Urothelium cell line (cell line): Measurements from ENCODE around the gene CNR2.
A peak's percentile ranks its signal among the peaks of the same experiment; 100 is the strongest.
"Not testable (repeated sequence)": the region's sequence is repeated elsewhere in the genome, so short reads cannot be mapped to it uniquely, and the experiment has no call there.

Experiments used
- DNase-seq: peaks from one replicate; pipeline ENCODE4 v3.0.0; 2011; ENCODE audit warnings: low spot score, mixed read lengths
- FAIRE-seq: peaks from 2 replicates; lab custom pipeline; 2011; peaks lifted over from hg19 to GRCh38; lab: Jason Lieb, UNC

CNR2 gene

DNA sequence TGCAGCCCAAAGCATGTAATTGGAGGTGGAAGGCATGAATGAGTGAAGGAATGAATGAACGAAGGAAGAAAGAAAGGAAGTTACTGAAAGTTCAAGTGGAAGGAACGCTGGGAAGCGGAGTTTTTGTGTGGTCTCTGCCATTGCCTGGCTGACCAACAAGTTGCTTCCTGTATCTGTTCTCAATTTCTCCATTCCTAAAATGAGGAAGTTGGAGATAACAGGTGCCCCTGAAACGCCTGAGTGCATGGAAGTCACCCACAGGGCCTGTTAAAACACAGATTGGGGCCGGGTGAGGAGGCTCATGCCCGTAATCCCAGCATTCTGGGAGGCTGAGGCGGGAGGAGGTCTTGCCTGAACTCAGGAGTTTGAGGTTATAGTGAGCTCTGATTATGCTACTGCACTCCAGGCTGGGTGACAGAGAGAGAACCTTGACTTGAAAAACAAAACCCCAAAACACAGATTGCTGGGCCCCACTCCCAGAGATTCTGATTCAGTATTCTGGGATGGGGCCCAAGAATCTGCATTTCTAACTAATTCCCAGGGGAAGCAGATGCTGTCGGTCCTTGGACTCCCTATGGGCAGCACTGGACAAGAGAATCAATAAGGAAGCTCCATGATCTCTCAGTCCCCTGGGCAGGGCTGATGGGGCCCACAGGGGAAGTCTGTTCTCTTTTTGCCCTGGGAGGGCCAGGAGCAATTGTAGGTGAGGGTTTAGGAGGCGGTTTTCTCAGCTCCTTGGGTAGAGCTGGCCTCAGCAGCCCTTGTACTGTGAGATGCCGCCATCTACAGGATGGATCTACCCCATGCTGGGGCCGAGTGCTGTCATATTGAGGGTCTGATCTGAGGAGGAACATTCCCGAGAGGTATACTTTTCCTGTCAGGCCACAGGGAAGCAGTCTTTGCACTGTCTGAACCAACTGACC, 3.3 kb upstream of the CNR2 start:
- no peak for FAIRE-seq
- DNase-seq = peak; percentile 62

DNA sequence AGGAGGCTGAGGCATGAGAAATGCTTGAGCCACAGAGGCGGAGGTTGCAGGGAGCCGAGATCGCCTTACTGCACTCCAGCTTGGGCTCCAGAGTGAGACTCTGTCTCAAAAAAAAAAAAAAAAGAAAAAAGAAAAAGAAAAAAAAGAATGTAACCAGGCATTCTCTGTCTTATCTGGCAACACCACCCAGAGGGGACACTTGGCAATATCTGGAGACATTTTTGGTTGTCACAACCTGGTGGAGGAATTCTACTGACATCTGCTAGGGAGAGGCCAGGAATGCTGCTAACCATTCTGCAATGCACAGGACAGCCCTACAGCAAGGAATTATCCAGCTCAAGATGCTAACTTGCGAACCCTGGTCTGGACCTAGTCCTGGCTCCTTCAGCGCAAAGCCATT, 2.3 kb upstream of the CNR2 start:
- DNase-seq = no peak
- no peak for FAIRE-seq

DNA sequence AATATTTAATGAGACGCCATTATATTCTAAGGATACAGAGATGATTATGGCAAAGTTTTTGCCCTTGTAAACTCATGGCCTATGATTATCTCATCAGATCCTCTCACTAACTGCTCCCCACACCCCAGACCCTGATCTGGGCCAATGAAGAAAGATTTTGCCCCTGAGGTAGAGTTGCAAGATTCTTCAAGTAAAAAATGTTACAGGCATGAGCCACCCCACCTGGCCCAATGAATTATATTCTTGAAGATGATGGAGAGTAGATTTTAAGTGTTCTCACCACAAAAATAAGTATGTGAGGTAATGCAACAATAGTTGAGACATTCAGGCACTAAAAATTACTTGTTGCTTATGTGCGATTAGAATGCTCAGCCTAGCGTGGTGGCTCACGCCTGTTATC, 1.8 kb upstream of the CNR2 start:
- FAIRE-seq (no peak), DNase-seq (no peak)

DNA sequence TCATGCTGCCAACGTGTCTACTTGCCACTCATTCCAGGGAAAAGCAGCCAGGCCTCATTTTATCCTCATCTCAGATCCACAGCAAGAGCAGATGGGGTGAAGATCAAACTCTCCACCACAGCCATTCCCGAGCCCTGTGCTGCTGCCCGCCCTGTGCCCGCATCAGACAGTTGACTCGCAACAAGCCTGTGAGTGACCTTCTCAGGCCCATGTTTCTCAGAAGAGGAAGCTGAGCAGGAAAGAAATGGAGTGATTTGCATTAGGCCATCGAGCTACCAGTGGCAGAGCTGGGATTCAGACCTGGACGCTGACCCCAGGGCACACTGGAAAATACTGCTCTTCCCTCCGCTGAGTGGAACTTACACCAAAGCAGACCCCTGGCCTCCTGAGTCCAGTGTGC, 1.2 kb downstream of the CNR2 start:
- DNase-seq = no peak
- FAIRE-seq = no peak

DNA sequence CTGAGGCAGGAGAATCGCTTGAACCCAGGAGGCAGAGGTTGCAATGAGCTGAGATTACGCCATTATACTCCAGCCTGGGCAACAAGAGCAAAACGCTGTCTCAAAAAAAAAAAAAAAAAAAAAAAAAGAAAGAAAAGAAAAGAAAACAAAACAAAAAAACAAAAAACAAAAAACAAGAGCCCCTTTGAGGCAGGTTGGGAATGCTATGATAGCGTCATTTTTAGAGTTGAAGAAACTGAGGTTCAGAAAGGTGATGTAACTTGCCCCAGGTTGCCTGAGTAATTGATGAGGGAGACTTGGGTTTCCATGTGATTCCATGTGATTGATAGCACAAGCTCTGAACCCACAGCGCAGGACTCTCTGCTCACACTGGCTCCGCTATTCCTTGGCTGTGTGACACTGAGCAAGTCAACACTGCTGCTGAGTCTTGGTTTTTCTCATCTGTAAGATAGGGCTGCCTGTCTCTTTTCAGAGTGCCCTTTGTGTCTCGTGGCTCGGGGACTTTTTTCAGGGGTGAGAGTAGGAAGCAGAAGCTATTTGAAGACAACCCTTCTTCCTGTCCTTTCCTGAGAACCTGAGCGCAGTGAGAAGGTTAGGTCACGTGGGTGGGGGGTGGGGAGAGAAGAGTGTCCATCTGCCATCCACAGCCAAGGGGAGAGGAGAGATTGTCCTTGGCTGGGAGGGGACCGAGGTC, 2.5 kb downstream of the CNR2 start:
- DNase-seq (no peak), FAIRE-seq (no peak)

DNA sequence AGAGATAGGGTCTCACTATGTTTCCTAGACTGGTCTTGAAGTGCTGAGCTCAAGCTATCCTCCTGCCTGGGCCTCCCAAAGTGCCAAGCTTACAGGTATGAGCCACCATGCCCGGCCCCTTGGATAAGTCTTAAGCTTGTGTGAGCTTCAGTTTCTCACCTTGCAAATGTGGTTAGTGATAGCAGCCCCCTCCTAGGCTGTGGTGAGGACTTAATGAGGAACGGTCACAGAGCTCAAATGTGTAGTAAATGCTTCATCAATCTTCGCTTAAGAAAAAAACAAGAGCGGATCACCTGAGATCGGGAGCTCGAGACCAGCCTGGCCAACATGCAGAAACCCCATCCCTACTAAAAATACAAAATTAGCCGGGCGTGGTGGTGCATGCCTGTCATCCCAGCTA, 3.0 kb downstream of the CNR2 start:
- FAIRE-seq (no peak), DNase-seq (no peak)

DNA sequence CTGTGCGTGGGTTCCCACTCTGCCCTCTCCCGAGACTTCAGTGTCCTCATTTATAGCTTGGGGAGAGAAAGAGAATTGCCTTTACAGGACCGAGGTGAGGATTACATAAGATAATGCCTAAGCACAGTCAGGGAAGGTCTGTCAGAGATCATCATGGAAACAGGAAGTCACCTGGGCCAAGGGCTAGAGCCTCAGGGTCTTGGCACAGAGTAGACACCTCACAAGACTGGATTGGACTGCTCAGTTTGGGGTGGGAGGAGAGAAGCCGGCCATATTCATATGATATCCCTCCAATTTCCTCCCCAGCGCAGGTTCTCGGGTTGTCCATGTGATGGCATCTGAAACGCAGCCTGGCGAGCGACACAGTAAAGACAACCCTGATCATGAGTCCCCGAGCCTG, 3.8 kb downstream of the CNR2 start:
- DNase-seq (no peak), FAIRE-seq (no peak)

DNA sequence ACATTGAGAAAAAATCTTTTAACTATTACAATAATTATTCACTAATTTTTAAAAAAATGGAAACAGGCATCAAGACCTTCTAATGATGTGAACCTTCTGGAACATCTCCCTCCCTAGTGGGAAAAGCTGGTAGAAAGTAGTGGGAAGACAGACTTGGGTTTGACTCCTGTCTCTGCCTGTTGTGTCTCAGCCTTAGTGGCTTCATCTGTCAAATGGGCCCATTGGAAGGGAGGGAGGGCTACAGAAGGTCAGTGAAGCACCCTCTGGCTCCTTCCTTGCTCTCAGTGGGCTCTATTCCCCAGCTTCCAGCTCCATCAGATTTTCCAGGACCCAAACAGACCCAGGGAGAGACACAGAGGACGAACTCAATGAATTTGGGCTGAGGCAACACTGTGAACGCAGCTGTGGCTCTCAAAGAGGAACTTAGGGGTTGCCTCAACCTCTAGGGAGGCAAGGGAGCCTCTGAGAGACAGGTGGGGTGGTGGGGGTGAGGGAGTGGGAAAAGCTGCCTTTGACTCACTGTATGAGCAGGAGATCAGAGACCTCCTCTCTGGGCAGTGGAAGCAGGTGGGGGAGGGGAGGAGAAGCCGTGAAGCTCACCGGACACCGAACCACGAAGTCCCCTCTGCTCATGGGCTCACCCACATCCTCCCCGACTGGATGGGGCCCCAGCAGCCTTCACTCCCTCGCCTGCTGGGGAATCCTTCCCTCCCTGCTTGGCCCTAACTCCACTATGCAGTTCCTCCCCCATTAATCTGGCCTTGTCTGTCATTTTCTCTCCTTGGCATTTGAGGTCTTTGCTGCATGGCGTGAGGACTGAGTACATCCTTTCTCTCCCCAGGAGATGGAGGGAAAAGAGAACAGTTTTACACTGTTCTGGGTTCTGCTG, 4.5 kb downstream of the CNR2 start:
- no peak for FAIRE-seq

DNA sequence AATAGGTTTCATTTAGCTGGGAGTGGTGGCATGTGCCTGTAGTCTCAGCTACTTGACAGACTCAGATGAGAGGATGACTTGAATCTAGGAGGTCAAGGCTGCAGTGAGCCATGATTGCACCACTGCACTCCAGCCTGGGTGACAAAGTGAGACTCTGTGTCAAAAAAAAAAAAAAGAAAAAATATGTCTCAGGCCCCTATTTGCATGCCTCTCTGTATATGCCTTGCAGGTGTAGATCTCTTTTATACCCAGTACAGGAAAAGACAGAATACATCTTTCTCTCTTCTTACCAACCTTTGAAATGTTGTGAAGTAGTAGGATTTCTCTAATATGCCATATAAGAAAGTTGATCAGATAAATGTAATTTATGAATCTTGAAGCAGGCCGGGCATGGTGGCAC, 6.4 kb downstream of the CNR2 start:
- DNase-seq (no peak), FAIRE-seq (no peak)

More for the DNA sequence above, 4.5 kb downstream of the CNR2 start:
- no peak for DNase-seq

DNA sequence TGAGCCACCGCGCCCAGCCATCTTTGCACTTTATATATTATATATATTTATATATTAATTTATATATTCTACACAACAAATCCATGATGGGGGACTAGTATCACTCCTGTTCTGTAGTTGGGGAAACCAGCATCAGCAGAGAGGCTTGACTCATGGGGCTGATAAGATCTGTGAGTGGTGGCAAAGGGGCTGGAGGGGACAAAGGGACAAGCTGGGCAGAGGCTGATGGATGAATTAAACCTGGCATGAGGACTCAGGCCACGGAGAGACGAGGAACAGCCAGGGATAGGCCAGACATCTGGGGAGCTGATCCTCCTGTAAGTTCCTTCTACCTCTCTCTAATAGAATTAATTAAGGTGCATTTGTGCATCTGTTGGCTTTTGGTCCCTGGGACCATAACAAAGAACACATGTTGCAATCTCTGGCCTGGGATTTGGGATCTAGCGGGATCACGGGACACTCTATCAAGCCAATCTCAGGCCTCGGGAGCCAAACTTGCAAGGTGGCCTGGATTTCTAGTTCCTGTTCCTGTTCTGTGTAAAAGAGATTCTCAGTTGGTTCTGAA, 7.6 kb downstream of the CNR2 start:
- no peak for FAIRE-seq
- DNase-seq = no peak

DNA sequence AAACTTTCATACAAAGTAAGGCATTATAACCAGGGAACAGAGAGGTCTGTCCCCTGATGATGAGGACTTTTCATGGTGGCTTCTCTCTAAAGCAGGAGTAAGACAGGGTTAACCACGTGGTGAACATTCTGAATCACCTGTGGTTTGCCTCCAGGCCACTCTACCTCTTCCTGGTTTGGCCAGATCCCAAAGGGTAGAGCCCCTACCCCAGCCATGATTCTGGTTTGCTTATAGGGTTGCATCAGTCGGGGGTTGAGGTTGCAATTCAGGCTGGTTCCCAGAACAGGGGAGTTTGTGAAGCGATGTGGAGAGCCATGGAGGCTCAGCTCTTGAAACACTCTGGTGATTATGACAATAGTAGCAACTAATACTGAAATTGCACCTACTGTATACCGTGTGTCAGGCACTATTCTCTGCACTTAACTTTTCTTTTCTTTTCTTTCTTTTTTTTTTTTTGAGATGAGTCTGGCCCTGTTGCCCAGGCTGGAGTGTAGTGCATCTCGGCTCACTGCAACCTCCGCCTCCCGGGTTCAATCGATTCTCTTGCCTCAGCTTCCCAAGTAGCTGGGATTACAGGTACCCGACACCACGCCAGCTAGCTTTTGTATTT, 8.3 kb downstream of the CNR2 start:
- FAIRE-seq (no peak), DNase-seq (no peak)

DNA sequence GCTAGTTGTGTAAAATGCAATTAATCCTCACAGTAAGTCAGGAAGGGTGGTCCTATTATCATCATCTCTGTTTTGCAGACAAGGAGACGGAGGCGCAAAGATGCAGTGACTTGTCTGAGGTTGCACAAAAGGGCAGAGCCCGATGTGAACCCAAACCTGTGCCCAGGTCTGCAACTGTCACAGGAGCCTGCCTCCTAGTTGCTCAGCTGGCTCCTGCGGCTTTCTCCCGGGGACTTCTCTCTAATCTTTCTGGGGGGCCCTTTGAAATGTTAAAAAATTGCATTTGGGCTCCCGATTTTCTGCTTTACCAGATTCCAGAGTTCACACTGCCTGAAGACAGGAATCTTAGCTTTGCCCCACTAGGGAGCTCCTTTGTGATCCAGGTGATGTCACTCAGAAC, 9.4 kb downstream of the CNR2 start:
- FAIRE-seq (no peak), DNase-seq (no peak)

DNA sequence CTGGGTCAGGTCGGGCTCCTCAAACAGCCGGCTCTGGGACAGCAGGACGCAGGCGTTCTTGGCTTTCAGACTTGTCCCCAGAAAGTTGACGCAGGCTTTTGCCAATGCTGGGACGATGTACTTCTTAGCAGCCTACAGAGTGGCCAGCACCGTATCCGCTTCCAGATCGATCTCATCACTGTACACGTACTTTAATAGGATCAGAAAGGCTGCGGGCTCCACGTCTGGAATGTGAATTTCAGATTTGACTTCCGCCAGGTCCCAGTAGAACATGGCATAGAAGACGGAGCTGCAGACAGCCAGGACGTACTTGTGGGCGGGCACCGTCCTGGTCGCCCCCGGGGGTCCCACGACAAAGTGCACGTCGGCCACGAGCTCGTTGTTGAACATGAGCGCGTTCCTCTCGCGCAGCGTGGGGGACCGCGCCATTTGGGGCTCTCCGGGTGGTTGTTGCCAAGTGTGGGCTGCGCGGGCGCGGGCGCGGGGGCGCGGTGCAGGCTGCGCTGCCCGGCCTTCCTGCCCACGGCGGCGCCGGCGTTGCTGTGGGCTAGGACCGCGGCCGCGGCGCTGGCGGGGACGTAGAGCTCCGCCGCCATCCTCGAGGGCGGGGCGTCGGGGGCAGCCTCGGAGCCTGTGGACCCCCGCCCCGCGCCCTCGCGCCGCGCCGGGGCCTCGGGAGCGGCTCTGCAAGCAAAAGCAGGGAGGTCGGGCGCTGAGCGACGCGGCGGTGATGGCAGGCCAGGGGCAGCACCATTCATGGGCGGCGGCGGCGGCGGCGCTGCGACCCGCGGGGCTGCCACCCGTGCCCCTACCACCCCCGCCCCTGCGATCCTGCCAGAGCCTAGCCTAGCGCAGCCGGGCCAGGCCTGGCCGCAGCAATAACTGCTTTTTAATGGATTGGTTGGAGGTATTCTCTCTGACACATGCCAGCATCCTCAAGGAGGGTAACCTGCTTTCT, 10.6 kb downstream of the CNR2 start:
- DNase-seq (no peak), FAIRE-seq (no peak)

DNA sequence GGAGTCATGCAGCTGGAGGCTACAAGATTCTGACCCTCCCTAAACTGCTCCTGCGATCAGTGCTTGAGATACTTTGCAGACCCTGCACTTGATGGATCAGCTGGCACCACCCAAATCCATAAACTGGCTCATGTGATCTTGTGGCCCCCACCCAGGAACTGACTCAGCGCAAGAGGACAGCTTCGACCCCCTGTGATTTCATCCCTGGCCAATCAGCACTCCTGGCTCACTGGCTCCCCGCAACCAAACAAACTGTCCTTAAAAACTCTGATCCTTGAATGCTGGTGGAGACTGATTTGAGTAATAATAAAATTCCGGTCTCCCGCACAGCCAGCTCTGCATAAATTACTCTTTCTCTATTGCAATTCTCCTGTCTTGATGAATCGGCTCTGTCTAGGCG, 13.1 kb downstream of the CNR2 start:
- not testable (repeated sequence) for FAIRE-seq, DNase-seq

DNA sequence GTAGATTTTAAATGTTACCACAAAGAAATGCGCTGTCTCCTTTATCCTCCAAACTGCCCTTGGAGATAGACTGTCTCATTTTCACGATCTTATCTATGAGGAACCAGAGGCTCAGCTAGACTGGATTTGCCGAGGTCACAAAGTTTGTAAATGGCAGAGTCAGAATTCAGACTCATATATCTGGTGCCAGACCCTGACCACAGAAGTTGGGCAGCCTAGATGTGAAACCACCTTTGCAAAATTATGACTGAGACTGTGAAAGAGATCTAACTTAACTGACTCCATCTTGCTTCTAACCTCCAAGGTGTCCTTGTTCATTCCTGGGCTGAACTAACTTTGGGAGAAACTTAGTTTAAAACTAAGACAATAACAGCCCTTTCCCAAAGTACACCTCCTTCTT, 14.1 kb downstream of the CNR2 start:
- FAIRE-seq (no peak), DNase-seq (no peak)

DNA sequence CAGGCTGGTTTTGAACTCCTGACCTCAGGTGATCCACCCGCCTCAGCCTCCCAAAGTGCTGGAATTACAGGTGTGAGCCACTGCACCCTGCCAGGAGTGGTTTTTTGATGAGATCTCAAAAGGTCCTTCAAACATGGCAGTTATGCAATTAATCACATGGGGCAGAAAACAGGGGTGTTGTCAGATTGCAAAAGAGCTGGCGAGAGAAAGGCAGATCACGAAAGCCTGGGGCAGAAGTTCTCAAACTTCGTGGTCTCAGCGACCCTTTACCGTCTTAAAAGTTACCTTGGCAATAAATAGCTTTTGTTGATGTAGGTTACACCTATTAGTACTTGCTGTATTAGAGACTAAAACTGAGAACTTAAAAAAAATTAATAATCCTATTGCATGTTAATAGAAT, 16.1 kb downstream of the CNR2 start:
- DNase-seq (no peak), FAIRE-seq (no peak)

DNA sequence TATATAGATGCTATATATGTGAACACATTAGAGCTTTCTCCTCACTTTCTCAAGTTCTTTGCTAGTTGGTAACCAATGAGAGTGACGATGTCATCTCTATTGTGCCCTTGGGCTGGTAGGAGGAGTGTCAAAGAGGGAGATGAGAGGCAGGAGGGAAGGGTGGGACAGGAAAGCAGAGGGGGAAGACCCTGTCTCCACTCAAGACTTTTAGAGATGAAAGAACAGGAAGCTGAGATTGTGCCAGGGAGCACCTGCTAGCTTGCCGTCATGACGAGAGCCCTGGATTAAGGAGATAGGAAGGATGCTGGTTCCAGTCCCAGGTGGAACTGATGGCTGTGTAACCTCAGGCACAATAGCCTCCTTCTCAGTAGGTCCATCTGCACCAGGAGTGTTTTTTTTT, 16.7 kb downstream of the CNR2 start:
- no peak for FAIRE-seq
- no peak for DNase-seq

DNA sequence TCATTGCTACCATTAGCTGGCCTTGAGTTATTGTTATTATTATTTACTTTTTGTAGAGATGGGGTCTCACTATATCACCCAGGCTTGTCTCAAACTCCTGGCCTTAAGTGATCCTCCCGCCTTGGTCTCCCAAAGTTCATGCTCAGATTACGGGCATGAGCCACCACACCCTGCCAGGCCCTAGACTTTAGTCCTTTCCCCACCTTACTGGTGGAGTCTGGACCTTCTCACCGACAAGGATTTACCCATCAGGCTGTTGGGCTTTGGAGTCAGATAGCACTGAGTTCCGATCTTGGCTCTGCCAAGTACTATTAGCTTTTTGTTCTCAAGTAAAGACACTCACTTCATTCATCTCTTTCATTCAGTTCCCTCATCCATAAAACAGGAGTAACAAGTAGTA, 17.2 kb downstream of the CNR2 start:
- DNase-seq (no peak), FAIRE-seq (no peak)

DNA sequence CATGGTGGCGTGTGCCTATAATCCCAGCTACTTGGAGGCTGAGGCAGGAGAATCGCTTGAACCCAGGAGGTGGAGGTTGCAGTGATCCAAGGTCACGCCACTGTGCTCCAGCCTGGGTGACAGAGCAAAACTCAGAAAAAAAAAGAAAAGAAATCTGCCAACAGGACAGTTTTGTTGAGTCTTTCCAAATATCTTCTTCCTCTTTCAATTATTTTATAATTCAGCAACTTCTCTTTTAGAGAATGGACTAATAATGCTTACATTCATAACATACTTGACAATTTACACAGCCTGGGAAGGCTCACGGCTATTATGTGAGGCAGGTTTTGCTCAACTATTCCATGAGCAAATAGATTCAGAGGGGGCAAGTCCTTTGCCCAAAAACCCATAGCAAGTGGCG, 18.1 kb downstream of the CNR2 start:
- FAIRE-seq = no peak

More for the DNA sequence above, 18.1 kb downstream of the CNR2 start:
- no peak for DNase-seq
